ENCODE results near the gene P4HTM. TPM values are rescaled to one million over a fixed set of nuclear protein-coding genes. Genes with fewer than 3 reads are reported as not detected.

Gene P4HTM
- total RNA-seq, 1 experiment from 2014 or later: 49.1 TPM

DNA sequence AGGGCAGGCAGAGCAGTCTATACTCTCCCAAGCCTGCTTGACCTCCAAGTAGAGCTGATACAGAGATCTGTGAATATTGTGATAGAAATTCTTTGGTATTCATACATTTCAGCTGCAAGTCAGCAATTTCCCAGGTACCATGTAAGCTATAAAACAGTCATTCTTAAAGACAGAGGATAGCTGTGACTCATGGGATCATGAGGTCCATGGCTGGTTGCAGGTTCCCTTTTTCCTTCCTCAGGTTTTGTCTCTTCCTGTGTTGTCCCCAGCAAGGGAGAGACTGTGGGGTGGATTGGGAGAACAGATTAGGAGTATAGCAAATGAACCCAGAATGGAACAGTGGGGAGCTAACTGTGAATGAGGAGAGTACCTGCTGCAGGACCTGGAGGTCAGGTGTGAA, 5.4 kb upstream of the P4HTM start:
- ChIA-PET POLR2A (ENCODE audit: unreplicated experiment) (interaction anchor here (0.6 kb wide), 1 partner anchor 17 kb away, joined by 4 read pairs; no protein-coding TSS in a partner anchor), CTCF (no interaction called here)
- H4K20me1 ChIP-seq (ENCODE audit: insufficient read depth): no peaks in the 10 kb centered on the region

DNA sequence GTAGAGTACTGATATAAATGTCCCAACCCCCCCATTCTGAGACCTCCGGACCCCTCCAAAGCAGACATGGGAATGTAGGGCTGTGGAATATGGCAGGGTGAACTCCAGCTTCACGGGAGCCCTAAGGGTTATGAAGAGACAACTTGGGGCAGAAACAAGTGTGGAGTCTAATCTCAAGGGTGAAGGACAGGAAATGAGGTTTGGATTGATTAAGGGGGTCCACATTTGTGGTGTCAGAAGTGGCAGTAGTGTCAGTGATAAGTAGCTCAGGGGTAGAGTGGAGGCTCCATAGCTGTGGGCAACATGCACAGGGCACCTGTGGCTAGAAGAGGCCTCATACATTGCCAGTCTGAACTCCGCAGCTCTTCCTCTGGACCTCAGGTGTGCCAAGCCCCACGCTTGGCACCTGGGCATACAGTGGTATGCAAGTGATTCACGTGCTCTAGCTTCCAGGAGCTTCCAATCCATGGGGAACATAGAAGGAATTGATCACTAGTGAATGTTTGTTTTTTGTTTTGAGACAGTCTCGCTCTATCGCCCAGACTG, 4.1 kb upstream of the P4HTM start:
- no peaks in the 10 kb centered on the region for H3K27me3 ChIP-seq (ENCODE audit: insufficient read depth, low read depth)
- H3K4me3 ChIP-seq: no peak overlapping the region
- H3K4me2 ChIP-seq: no peak overlapping the region
- no TSS peak for BruUV-seq (replicated peaks)
- peaks cover 8% of the 10 kb centered on the region for H3K4me1 ChIP-seq (replicated peaks; ENCODE audit: insufficient read depth)
- H3K9me3 ChIP-seq (ENCODE audit: insufficient read depth, low read depth): no peaks in the 10 kb centered on the region
- ChIA-PET CTCF (interaction anchor here (0.6 kb wide), 2 partner anchors 34 to 446 kb away, joined by 3 to 15 read pairs; no protein-coding TSS in a partner anchor), POLR2A (ENCODE audit: unreplicated experiment) (interaction anchor here (0.5 to 0.6 kb wide), 2 partner anchors 28 to 146 kb away, joined by 3 to 4 read pairs; no protein-coding TSS in a partner anchor)
- intact Hi-C loops (cut with micrococcal nuclease; ENCODE audit: unreplicated experiment): no loop called here
- no peak overlapping the region for H2AFZ ChIP-seq
- no peak overlapping the region for H3K27ac ChIP-seq
- no peaks in the 10 kb centered on the region for H3K9me2 ChIP-seq (ENCODE audit: insufficient read depth)
- no peak for DNase-seq
- TF ChIP-seq EZH2 (IDR thresholded peaks at IDR 0.05; ENCODE audit: low read depth): no peak
- TF ChIP-seq, protein P1, sequence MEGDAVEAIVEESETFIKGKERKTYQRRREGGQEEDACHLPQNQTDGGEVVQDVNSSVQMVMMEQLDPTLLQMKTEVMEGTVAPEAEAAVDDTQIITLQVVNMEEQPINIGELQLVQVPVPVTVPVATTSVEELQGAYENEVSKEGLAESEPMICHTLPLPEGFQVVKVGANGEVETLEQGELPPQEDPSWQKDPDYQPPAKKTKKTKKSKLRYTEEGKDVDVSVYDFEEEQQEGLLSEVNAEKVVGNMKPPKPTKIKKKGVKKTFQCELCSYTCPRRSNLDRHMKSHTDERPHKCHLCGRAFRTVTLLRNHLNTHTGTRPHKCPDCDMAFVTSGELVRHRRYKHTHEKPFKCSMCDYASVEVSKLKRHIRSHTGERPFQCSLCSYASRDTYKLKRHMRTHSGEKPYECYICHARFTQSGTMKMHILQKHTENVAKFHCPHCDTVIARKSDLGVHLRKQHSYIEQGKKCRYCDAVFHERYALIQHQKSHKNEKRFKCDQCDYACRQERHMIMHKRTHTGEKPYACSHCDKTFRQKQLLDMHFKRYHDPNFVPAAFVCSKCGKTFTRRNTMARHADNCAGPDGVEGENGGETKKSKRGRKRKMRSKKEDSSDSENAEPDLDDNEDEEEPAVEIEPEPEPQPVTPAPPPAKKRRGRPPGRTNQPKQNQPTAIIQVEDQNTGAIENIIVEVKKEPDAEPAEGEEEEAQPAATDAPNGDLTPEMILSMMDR (conservative IDR thresholded peaks at IDR 0.05): no peak
- H3K36me3 ChIP-seq (ENCODE audit: low read depth): no peaks in the 10 kb centered on the region
- no peaks in the 10 kb centered on the region for H4K20me1 ChIP-seq (ENCODE audit: insufficient read depth)
- H3K79me2 ChIP-seq (ENCODE audit: low read depth): peaks cover 14% of the 10 kb centered on the region
- peaks cover 27% of the 10 kb centered on the region; the same call in 1 of the 2 replicates for H3F3A ChIP-seq (ENCODE audit: insufficient read depth, low read depth)

More for the DNA sequence above, 5.4 kb upstream of the P4HTM start:
- 0 out of 2 replicates have a peak, but pooled peaks cover 7% of the 10 kb centered on the region for H3K79me2 ChIP-seq (ENCODE audit: low read depth)
- no peak overlapping the region for H3K27ac ChIP-seq
- H3F3A ChIP-seq (ENCODE audit: insufficient read depth, low read depth): peaks cover 24% of the 10 kb centered on the region; the same call in 1 of the 2 replicates
- H3K4me2 ChIP-seq: no peak overlapping the region
- DNase-seq: no peak
- no peaks in the 10 kb centered on the region for H3K9me3 ChIP-seq (ENCODE audit: insufficient read depth, low read depth)
- H2AFZ ChIP-seq: no peak overlapping the region
- no peak for TF ChIP-seq EZH2 (IDR thresholded peaks at IDR 0.05; ENCODE audit: low read depth)
- TF ChIP-seq, protein P1 (conservative IDR thresholded peaks at IDR 0.05): no peak
- H3K4me3 ChIP-seq: no peak overlapping the region
- intact Hi-C loops (cut with micrococcal nuclease; ENCODE audit: unreplicated experiment): no loop called here
- BruUV-seq (replicated peaks): no TSS peak
- 0 out of 2 replicates have a peak, but pooled peaks cover 3% of the 10 kb centered on the region for H3K36me3 ChIP-seq (ENCODE audit: low read depth)
- no peaks in the 10 kb centered on the region for H3K9me2 ChIP-seq (ENCODE audit: insufficient read depth)
- no peaks in the 10 kb centered on the region for H3K27me3 ChIP-seq (ENCODE audit: insufficient read depth, low read depth)
- H3K4me1 ChIP-seq (replicated peaks; ENCODE audit: insufficient read depth): peaks cover 7% of the 10 kb centered on the region

DNA sequence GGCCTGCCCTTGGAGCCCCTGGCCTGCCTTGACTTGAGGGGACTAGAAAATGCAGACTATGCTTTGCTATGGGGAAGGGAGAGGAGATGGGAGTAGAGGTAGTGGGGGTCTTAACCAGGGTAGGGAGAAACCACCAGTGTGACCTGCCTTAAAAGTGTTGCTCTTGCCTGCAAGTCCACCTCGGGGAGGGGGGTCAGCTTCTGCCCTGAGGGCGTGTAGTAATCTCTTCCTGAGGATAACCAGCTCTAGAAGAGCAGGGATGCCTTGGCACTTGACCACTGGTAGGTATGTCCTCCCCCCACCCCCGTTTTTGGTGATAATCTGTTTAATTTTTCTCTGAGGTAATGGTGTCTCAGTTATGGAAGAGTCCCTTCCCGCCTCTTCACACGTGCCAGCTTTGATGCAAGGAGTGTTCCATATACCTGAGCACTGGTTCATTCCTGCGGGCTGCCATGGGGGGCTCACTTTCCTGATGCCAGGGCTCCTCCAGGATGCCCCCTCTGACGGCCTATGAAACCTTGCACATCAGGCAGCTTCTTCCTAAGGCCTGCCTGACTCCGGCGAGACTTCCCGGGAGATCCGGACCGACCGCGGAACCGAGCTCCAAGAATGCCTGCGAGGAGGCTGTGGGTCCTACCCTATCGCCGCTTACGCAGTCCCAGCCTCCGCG, 780 bp upstream of the P4HTM start:
- Histone ChIP-seq H2AFZ (peak overlapping the region; percentile 83), H3K4me3 (peak overlapping the region; percentile 78), H3K4me1 (replicated peaks; ENCODE audit: insufficient read depth) (peaks cover 18% of the 10 kb centered on the region), H3K4me2 (peak overlapping the region; percentile 88), H3K27me3 (ENCODE audit: insufficient read depth, low read depth) (no peaks in the 10 kb centered on the region), H3K27ac (peak overlapping the region; percentile 48; the same call in 1 of the 2 replicates), H4K20me1 (ENCODE audit: insufficient read depth) (no peaks in the 10 kb centered on the region), H3K79me2 (ENCODE audit: low read depth) (peaks cover 38% of the 10 kb centered on the region), H3F3A (ENCODE audit: insufficient read depth, low read depth) (peaks cover 29% of the 10 kb centered on the region; the same call in 1 of the 2 replicates), H3K9me3 (ENCODE audit: insufficient read depth, low read depth) (no peaks in the 10 kb centered on the region), H3K9me2 (ENCODE audit: insufficient read depth) (no peaks in the 10 kb centered on the region), H3K36me3 (ENCODE audit: low read depth) (no peaks in the 10 kb centered on the region)
- no peak for DNase-seq
- ChIA-PET POLR2A (ENCODE audit: unreplicated experiment) (interaction anchor here (0.5 to 0.9 kb wide), 4 partner anchors 18 to 59 kb away, joined by 4 to 12 read pairs (median 4); partner anchors contain the start of gene WDR6), CTCF (interaction anchor here (0.6 to 3.5 kb wide), 2 partner anchors 18 to 65 kb away, joined by 3 to 17 read pairs; partner anchors contain the start of gene WDR6)
- TF ChIP-seq, protein P1 (conservative IDR thresholded peaks at IDR 0.05): no peak
- no peak for TF ChIP-seq EZH2 (IDR thresholded peaks at IDR 0.05; ENCODE audit: low read depth)
- intact Hi-C loops (cut with micrococcal nuclease; ENCODE audit: unreplicated experiment): loop anchor here (2.0 kb wide), 2 partner anchors 26 to 460 kb away; no protein-coding TSS in a partner anchor
- BruUV-seq (replicated peaks): TSS peak; percentile 74
